HG03565 (cell line): Measurements from ENCODE around the gene FMO5.

ENCODE experiments used
- ATAC-seq: cut with Tn5 transposase; IDR thresholded peaks from one replicate; pipeline ENCODE4 v1.9.1; 2021; ENCODE audit warnings: mild to moderate bottlenecking, moderate library complexity; ENCODE audit not compliant: unreplicated experiment

The FMO5 gene, protein sequence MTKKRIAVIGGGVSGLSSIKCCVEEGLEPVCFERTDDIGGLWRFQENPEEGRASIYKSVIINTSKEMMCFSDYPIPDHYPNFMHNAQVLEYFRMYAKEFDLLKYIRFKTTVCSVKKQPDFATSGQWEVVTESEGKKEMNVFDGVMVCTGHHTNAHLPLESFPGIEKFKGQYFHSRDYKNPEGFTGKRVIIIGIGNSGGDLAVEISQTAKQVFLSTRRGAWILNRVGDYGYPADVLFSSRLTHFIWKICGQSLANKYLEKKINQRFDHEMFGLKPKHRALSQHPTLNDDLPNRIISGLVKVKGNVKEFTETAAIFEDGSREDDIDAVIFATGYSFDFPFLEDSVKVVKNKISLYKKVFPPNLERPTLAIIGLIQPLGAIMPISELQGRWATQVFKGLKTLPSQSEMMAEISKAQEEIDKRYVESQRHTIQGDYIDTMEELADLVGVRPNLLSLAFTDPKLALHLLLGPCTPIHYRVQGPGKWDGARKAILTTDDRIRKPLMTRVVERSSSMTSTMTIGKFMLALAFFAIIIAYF

DNA sequence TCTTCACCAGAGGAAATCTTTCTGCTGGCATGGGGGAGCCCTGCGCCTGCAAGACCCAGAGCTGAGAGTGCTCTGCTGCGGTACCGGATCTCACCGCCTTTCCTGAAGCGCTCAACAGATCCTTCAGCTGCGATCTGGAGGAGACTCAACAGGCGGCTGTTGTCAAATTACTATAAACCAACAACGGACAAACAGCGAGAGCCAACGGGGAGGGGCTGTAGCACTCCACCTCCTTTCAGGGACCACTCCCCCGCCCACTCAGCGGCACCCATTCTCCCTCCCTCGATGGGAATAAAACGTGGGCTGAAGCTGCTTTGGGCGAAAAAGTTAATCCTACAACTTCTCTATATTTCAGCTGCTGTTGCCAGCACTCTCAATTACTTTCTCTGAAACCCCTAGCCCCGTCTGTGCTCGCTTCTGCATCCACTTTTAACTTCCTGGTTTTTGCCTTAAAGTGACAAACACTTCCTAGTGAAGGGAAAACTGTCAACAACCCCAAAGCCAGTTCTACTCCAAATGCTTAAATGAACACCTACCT lies at the start of gene FMO5:
TSS of gene FMO5 (minus strand) at position 147 of the 538 bp plus-strand sequence. CDS start 310 bp downstream, outside the sequence.
- no peak for ATAC-seq

DNA sequence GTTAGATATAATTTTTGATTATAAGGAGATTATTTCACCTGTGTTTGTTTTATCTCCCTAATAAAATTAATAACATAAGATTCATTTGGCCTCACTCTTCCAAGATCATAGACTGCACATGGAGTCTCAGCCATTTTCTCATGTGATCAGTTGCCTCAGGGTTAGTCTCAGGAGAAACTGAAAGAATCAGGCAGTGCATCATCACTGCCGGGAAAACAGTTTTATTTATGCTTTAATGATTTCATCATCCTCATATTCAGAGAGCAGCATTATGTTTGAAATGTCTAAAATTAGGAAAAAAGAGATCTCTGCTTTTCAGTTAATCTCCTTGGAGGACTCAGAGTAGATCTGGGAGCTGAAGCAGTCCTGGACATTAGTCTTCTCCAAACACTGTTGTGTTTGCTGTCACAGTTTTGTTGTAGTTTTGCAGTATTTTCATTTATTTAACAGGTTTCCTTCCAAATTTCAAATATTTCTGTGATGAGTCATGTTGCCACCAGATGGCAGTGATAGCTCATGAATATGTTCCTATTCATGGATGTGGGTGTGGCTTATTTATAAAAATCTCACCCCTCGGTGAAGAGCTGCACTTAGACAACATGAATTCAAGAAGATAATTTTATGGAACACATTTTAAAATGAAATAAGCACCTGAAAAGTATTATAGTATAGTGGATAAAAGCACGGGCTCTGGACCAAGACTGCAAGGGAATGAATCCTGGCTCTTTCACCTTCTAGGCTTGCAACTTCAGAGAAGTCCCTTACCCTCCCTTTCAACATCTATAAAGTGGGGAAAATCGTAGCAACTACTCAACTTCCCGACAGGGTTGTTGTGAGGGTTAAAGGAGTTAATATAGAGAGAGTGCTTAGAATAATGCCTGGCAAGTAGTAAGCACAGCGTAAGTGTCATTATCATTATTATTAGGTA lies 48.5 kb upstream of the FMO5 start:
- no peak for ATAC-seq

DNA sequence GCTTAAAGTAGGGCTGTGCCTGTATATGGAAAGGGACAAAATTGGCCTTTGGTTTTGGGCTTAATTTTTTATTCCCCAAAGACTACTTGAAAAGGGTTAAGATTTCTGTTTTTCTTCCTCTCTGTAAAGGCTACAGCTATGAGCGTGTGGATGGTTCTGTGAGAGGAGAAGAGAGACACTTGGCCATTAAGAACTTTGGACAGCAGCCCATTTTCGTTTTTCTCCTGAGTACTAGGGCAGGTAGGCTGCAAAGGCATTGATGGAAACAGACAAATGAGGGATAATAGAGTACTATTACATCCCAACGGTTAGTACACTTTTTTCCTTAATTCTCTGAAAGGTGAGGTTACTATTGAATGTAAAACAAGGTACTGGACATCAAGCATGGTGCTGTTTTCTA lies 46.9 kb upstream of the FMO5 start:
- ATAC-seq, result no peak

DNA sequence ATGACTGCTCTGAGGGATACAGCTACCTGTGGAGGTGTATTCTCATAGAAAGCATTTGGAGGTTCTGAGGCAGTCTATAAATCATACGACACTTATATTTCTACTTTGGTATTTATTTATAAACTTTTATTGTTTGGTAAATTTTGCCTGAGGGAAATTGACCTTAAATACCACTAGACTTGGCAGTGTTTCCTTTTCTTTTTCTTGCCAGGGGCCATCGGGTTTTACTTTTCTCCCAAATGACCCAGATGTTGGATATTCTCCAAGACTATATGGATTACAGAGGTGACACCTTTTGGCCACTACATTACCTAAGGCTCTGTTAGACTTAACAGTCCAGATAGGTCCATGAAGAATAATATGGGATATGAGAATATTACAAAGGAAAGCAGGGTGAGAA lies 45.6 kb upstream of the FMO5 start:
- no peak for ATAC-seq

DNA sequence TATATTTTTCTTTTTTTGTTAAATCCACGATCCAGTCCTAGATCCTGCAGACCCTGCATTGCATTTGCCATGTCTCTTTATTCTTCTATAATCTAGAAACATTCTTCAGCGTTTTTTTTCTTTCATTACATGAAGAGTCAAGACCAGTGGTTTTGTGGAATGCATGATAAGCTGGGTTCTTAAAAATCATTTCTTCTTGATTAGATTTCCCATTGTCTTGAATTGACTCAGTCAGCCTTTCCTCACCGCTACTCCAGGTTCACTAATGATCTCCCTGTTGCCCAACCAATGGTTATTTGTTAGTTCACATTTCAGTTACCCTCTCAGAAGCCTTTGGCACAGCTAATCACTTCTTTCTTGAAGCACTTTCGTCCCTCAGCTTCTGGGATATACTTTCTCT lies 42.6 kb upstream of the FMO5 start:
- no peak for ATAC-seq

DNA sequence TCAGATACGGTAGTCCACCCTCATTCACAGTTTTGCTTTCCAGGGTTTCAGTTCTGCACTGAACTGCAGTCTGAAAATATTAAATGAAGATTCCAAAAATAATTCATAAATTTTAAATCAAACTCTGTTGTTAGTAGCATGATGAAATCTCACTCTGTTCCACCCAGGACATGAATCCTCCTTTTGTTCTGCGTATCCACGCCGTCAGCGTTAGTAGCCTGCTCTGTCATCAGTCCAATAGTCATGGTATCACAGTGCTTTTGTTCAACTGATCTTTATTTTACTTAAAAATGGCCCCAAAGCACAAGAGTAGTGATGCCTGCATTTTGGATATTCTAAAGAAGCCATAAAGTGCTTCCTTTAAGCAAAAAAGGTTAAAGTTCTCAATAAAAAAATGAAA lies 41.2 kb upstream of the FMO5 start:
- no peak for ATAC-seq

DNA sequence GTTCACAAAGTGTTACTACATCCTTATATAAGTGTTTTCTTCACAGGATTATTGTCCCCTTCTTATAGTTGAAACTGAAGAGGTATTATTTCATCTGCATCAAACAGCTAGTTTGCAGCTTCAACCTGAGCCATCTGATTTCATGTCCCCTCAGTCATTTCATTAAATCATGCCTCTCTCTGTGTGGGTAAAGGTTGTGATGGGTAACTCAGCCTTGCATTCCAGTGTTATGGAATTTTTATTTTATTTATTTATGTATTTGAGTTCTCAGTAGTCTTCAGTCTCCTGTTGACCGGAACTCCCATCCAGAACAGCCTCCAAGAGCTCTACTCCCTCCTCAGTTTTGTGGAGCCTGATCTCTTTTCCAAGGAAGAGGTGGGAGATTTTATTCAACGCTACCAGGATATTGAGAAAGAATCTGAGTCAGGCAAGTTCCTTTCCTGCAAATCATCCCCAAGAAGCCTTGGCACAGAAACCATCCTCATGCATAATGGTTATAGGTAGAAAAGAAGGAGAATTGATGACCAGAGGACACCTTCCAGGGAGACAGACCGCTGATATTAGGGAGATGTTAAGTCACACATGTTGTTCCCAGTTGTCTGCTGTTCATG lies 39.1 kb upstream of the FMO5 start:
- no peak for ATAC-seq

DNA sequence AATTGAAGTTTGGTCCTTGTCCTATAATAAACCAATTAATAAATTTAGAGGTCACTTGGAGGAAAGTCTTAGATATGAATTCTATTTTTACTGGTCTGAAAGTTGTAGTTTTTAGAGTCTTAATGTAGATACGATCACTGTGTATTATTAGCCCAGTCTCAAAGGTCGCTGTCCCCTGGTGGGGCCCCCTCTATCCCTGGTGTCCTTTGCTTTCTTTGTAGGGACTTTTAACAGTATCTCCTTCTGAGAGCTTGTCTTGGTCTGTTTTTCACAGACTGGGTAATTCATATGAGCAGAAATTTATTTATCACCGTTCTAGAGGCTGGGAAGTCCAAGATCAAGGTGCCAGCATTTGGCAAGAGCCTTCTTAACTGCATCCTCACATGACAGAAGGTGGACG lies 35.8 kb upstream of the FMO5 start:
- ATAC-seq, result no peak

DNA sequence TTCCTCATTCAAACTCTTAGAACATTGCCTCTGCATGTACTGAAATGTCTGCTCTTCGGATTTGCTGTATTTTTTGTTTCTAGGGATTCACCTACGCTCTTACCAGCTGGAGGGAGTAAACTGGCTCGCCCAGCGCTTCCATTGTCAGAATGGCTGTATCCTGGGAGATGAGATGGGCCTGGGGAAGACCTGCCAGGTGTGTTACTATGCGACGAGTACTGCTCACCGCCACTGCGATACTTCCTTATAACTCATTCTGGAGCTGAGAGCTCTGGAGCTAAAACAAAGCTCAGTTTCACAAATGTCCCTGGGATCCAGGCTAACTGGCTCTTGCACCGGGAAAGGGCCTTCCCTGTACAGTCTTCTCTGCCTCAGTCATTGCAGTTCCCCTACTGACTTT lies 27.4 kb upstream of the FMO5 start:
- no peak for ATAC-seq

DNA sequence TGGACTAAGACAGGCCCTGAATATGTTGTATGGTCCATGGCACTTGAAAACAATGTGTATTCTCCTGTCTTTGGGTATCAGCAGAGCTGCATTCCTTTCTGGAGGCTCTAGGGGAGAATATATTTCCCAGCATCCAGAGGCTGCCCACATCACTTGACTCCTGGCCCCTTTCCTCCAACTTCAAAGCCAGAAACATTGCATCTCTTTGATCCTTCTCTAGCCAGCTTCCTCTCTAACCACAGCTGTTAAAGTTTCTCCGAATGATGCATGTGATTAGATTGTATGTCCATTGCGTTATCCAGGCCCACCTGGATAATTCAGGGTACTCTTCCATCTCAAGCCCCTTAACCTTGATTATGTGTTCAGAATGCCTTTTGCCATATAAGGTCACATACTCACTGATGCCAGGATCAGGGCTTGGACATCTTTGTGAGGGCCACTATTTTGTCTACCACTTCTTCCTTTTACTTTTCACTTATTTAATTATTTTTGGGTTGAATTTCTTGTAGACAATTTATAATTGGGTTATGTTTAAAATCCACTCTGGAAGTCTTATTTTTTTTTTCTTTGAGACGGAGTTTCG lies 22.6 kb upstream of the FMO5 start:
- no peak for ATAC-seq

DNA sequence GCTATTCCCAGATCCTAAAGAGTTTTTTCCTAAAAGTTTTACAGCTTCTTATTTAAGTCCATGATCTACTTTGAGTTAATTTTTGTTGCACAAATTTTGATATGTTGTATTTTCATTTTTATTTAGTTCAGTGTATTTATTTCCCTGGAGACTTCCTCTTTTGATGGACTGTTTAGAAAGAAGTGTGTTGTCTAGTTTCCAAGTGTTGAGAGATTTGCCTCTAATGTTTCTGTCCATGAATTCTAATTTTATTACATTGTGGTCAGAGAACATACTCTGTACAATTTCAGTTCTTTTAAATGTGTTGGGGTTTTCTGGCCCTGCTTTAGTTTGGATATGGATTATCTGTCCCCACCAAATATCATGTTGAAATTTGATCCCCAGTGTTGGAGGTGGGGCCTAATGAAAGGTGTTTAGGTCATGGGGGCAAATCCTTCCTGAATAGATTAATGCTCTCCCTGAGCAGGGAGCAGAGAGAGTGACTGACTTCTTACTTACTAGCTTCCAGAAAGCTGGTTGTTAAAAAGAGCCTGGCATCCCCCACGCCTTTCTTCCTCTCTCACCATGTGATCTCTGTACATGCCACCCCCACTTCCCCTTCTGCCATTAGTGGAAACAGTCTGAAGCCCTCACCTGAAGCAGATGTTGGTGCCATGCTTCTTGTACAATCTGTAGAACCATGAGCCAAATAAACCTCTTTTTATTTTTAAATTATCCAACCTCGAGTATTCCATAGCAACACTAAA lies 21.9 kb upstream of the FMO5 start:
- no peak for ATAC-seq

DNA sequence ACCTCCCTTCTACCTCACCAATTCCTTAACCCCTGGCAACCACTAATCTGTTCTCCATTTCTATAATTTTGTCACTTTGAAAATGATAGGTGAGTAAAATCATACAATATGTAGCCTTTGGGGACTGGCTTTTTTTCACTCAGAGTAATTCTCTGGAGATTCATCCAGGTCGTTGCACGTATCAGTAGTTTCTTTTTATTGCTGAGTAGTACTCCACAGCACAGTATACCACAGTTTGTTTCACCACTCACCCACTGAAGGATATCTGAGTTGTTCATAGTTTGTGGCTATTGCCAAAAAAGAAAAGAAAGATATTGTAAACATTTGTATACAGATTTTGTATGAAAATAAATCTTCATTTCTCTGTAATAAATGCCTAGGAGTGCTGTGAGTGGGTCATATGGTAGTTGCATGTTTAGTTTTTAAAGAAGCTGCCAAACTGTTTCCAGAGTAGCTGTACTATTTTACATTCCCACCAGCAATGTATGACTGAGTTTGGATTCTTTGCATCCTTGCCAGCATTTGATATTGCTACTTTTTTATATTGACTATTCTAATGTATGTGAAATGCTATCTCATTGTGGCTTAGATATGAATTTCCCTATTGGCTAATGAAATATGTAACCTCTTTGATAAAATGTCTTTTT lies 21.0 kb upstream of the FMO5 start:
- ATAC-seq, result no peak

DNA sequence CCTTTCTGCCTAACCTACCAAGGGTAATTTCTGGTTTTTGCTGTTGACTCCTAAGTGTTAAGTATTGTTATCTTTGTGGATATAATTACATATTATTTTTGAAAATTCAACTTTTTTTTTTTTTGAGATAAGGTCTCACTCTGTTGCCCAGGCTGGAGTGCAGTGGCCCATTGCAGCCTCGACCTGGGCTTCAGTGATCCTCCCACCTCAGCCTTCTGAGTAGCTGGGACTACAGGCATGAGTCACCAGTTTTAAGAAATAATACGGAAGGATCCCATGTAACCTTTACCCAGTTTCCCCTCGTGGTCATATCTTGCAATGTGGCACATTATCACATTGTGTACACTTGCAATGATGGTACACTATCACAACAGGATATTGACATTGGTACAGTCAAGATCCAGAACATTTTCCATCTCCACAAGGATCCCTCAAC lies 20.5 kb upstream of the FMO5 start:
- no peak for ATAC-seq

DNA sequence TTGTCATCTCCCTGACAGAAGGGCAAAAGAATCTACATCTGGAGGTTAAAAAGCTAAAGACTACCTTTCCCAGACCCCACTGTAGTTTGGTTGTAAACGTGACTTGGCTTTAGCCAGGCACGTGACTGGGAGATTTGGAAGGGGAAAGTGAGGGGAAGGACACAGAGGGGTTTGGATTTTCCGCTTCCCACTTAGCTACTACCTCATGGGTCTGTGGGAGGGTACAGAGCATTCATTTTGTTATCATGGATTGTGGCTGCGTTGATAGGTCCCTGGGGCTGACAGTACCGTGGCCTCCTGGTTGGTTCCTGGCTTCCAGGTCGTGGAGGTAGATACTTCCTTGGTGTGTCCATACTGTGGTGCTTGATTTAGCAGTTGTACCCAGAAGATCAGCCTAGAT lies 20.0 kb upstream of the FMO5 start:
- no peak for ATAC-seq

DNA sequence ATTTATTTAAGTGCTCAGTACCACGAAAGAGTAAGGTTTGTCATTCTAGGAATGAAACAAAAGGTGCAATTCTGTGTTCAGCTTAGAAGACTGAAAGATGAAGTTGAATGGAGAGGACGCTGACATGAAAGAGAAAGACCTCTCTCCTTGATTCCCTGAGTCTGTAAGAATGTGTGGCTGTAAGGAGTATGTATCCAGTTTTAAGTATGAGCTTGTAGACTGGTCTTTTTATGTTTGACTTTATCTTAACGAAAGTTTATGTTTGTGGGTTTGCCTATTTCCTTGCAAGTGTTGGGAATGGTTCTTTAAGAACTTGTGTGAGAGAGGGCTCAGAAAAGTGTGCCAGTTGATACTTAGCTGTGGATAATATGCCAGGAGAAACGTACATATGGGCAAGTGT lies 18.7 kb upstream of the FMO5 start:
- ATAC-seq, result no peak

DNA sequence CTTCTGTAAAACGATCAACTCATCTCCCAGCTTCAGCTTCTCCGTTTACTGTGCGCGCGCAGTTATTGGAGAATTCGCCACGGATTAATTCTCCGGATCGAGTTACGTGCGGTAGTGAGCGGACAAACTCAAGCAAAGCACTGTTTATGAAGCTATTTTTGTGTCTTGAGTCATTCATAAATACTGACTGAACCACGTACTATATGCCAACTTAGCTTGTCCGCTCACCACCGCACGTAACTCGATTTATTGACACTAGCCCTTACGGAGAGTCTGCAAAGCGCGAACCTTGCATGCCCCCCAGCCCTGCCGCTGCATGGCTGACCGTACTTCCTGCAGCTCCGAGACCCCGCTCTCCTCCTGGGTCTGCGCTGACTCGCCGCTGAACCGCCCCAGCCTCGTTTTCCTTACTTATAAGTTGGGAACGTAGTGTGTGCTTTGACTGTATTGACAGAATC lies 18.1 kb upstream of the FMO5 start:
- ATAC-seq, result peak; percentile 6

DNA sequence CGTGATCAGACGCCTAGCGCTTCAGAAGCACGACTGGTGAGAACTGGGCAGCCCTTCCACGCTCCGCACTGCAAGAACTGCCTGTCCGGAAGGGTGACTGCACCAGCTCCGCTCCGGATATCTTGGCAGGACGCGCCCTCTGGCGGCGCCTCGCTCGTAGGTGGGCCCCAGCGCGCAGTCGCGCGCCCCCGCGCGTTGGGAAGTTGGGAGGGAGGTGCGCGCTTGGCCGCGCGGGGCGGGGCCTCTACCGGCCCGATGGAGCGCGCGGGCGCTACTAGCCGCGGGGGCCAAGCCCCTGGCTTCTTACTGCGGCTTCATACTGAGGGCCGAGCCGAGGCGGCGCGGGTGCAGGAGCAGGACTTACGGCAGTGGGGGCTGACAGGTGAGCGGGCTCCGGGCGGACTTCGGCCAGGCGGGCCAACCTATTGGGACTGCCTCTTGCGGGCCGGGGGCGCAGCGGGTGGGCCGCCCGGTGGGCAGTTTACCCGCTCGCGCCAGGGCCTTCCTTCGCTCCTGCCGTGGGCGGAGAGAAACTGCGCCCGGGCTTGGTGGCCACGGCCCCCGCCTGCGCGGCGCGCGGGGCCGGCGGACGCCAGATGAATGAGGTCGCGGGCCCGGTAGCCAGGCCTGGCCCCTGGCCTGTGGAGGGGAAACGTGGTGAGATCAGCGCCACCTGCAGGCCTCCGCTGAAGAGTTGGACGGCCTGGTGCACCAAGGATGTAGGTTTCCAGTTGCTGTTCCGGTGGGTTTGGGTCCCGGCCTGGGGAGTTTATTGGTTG lies 17.5 kb upstream of the FMO5 start, which contains the start of gene CHD1L:
TSS of gene CHD1L (plus strand) at position 236 of the 779 bp plus-strand sequence. CDS start at position 256, 20 bp downstream.
- peak; percentile 82 for ATAC-seq

DNA sequence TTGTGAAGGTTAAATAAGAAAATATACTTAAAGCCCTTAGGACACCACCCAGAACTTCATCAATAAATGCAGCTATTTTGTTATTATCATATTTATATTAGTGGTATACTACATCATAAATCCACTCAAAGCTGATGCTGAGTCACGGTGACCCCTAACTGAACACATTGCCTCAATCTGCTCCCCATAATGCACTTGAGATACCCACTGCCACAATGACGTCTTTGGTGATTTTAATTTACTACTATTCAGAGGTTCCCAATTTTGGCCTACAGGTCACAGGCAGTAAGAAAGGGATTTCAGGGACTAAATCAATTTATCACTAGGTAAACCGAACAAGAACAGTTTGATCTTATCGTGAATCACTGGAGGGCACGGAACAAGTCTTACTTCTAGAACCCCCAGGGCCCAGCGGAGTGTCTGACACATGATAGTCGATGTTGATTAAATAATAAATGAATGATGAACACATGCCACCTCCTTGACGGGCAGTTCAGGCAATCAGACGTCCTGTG lies 16.9 kb upstream of the FMO5 start:
- ATAC-seq, result no peak
